Raji (cell line): Measurements from ENCODE around the gene ANKRD44.

Source experiments
- POLR2A ChIP-seq: IDR thresholded peaks from 2 replicates; pipeline ENCODE4 v1.6.1; 2011; ENCODE audit warnings: low read depth, low read length, control low read depth; ENCODE audit not compliant: insufficient read depth

ANKRD44 gene

DNA sequence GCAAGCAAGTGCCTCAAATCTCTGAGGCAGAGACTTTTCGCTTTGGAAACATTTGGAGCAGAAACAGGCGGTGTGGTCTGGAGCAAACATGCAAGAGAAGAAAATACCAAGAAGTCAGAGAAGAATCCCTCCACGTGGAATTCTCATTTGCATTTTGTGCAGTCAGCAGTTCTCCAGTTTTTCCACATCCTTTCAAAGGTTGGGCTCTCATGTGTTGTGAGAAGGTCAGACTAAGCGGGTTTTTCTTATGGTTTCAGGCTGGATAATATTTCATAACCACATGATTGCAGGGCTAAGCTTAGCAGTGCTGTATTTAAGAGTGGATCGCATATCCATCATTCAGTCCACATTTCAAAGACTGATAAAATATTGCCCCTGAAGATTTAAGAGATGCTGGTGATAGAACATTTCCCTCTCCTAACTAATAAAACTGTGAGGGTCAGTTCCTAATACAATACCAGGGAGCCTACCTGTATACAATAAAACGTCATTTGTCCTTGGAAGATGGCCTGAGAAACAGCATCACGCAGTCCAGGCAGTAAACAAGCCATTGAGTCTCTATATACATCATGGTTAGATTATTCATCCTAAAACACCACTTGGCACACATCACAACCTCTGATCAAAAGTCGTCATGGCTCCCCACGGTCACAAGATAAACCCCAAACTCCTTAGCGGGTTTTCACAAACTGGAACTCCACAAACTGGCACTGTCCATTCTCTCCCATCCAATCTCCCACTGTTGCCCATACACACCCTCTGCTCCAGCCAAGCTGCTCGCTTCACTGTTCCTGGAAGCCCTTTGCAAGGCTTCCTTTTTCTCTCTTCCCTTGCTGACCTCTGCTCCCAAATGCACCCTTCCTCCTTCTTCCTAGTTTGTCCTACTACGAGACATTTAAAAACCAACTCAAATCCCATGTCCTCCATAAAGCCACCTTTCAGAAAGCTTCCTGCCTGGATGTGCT lies 31.5 kb downstream of the ANKRD44 start:
- no peak for TF ChIP-seq POLR2A

DNA sequence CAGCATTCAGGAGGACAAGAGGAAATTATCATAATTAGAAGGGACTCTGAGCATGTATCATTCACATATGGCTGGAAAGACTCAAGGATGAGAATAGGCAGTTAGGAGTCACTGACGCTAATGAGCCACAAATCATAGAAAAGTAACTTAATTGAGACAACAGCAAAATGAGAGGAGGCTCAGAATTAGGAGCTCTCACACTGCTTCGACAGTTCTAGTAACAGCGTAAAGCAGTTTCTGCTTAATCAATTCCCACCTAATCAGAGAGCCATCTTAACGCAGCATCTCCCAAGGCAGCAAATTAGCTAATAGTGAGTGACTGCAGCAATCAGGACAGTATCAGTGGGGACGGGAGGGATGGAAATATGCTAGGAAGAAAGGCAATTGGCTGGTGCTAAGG lies 32.8 kb downstream of the ANKRD44 start:
- TF ChIP-seq POLR2A = no peak

DNA sequence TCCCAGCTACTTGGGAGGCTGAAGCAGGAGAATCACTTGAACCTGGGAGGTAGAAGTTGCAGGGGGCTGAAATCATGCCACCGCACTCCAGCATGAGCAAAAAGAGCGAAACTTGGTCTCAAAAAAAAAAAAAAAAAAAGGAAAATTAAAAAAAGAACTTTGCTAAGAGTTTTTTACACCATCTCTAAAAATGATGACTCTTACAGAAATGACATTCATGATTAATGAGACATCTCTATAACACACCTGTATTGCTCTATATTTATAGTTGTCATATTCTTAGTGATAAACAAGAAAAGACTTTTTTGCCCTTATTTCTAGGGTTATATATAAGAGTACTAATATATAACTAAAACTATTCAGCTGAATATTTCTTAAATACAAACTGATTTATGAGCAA lies 34.4 kb downstream of the ANKRD44 start:
- no peak for TF ChIP-seq POLR2A

DNA sequence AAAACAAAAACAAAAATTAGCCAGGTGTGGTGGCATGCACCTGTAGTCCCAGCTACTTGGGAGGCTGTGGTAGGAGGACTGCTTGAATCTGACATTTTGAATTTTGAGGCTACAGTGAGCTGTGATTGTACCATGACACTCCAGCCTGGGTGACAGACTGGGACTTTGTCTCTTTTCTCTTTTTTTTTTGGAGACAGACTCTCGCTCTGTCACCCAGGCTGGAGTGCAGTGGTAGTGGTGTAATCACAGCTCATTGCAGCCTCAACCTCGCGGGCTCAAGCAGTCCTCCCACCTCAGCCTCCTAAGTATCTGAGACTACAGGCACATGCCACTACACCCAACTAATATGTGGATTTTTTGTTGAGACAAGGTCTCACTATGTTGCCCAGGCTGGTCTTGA lies 35.6 kb downstream of the ANKRD44 start:
- no peak for TF ChIP-seq POLR2A

DNA sequence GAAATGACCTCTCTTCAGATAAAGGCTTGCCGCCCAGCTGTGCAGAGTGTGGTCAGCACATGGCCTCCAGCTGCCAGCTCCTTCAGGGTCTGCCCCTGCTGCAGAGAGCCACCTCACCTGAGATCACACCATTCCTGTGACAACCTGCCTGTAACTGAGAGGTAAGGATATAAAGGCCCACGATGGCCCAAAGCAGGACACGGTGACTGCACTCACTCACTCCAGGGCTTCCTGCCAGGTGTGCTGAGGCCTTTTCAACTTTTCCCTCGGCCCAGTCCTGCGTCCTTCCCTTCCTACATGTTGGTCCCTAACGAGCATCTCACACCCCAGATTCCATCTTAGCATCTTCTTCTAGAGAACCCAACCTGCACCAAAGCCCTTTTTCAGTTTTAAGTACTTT lies 36.2 kb downstream of the ANKRD44 start:
- TF ChIP-seq POLR2A = no peak

DNA sequence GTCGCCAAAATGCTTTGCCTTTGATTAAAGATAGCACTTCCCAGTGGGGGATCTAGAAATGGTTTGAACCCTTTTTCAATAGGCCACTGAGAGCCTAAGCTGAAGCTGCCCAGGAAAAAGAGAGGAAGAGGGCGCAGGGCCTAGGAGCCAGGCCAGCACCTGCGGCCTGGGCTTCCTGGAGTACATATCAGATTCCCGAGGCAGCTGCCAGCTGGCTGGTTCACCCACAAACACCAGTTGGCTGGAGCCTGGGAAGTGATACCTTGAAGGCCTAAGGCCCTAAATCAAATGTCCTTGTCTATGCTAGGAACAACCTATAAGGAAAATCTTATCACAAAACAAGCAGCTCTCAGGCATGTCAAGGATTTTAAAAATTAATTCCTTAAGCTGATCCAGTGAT lies 37.1 kb downstream of the ANKRD44 start:
- TF ChIP-seq POLR2A = no peak

DNA sequence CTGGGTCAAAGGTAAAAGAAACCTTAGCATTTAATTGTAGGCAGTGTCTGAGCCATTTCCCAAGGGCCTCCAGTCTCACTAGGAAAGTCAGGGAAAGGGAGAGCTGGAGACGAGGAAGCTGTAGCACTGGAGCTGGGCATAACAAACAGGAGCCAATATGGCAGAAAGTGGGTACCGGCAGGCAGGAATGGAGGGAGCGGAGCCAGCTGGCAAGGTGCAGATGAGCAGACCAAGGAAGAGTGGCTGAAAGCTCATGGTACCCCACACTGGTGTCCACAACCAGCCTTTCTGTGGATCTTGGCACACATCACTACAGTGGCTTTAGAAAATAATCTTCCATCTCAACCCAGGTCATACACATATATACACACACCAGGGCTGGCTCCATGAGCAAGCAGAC lies 40.0 kb downstream of the ANKRD44 start:
- no peak for TF ChIP-seq POLR2A

DNA sequence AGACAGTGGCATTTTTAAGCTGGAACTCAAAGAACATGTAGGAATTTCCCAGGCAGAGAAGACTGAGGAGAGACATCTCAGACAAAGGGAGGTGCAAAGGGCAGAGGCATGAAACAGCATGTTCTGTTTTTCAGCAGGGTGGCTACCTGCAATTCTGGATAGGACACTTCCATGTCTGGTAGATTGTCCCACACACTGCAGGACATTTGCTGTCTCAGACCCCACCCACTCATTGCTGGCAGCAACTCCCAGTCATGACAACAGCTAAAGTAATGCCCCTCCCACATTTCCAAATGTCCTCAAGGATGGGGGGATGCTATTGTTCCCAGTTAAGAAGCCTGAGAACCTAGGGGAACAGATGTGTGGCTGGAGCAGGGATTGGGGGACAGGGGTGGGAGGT lies 40.8 kb downstream of the ANKRD44 start:
- no peak for TF ChIP-seq POLR2A

DNA sequence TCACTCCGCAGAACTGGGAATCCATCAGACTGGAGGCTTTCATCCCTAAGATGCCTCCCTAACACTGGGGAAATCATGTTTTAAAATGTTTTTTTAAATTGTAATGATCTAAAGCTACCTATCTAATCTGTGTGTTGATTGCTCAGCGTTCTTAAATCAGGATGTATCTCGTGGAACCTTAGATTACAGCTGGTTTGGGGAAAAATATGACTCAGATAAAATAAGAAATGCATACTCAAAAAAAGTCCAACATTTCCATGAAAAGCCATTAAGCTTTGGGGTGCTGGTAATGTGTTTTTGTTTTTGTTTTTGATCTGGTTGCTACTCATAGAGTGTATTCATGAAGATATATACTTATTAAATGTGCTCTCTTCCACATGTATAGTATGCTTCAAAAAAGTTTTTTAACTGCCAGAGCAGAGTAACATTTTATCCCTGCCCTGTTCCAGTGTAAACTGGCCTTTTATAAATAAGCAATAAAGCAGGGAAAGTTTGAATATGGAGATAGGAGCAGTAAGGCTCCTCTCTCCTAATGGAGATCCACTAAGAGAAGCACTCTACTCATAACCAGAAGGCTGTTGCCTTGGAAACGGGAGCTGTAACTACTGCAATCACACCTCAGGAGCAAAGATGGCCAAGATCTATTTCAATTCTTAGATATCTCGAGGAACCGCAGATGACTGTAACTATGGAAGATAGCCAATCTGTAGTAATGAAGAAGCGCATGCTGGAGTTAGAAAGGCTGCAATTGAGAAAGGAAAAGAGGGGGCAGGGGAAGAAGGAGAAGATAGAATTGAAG lies 41.6 kb downstream of the ANKRD44 start:
- no peak for TF ChIP-seq POLR2A

DNA sequence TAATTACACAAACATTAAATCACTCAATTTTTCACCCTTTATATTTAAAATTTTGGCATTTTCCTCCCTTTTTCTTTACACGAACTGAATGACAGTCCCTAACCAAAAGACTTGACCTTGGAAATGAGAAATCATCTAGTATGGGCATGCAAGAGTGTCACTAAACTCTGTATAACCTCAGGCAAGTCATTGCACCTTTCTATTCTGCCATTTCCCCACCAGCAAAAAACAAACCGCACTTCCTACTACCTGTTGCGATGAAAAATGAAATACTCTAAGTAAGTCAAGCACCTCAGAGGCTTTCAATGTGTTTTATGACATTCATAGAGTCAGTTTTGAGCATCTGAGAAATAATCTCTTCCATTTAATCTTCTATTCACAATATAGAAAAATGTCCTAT lies 44.1 kb downstream of the ANKRD44 start:
- no peak for TF ChIP-seq POLR2A

DNA sequence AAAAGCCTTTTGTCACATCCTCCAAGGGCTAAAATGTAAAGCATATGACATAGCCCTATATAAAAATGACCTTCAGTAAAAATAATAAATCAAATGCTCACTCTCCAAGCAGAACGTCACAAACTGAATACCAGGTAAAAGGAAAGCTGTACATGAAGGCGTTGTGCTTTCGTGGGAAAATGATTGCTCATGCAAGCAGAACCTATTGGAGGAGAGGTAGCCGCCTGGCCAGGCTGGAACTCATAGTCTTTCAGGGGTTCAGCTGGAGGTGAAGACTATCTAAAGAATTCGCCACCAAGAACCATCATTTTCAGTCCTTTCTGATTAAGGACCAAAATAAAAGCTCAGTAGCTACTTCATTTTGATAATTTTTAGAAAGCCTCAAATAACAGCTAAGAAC lies 44.7 kb downstream of the ANKRD44 start:
- no peak for TF ChIP-seq POLR2A

DNA sequence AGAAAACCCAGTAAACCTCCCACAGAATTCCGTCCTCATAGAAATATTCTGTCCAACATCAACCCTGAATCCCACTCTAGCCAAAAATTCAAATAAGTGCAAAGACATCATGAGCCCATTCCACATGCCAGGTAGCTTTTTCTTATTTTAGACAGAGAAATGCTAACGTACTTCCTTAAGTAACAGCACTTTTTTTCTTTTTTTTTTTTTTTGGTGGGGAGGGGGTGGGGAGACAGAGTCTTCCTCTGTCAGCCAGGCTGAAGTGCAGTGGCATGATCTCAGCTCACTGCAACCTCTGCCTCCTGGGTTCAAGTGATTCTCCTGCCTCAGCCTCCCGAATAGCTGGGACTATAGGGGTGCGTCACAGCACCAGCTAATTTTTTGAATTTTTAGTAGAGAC lies 45.5 kb downstream of the ANKRD44 start:
- no peak for TF ChIP-seq POLR2A

DNA sequence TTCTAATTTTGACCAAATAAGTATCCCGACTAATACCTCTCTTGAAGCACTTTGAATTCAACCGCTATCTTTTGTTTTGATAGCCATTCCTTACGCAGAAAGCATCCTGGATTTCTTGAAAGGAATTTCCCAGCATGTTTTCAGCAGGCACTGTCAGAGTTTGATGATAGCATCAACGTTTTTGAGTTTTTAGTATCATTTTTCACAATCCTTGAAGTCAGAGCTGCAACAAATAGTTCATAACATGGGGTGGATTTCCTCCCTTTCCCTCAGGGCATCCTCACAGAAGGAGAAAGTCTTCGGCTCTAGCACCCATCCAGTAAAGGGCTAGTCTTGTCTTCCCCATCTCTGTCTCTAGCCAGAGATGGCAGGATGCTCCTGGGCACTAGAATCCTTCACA lies 46.2 kb downstream of the ANKRD44 start:
- no peak for TF ChIP-seq POLR2A

DNA sequence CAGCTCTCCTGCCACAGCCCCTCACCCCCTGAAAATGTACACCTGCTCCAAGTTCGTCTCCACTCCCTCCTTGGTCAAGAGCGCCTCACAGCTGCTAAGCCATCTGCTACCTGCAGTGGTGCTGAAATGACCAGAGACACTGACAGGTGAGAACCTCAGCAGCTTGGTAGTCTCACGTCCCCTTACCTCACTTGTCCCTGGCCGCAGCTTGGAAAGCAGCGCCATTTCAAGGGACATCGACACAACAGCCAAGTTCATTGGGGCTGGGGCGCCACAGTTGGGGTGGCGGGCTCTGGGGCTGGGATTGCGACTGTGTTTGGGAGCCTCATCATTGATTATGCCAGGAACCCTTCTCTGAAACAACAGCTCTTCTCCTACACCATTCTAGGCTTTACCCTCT lies 47.5 kb downstream of the ANKRD44 start:
- TF ChIP-seq POLR2A = no peak

DNA sequence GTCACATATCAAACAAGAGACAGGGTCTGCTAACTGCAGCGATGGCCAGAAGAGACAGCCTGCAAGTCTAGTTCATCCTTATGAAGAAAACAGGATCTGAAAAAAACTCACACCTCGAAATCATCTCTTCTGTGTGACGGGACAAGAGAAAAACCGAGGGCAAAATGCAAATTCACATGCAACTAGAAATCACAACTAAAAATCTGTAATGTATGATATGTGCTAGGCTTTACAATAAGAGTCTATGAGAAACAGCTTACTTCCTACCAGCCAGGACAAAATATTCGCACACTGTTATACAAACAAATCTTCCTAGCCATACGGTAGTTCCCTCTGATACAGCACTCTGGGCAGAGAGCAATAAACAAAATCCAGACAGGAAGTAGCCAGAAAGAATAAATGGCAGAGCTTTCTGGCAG lies 48.8 kb downstream of the ANKRD44 start:
- no peak for TF ChIP-seq POLR2A

DNA sequence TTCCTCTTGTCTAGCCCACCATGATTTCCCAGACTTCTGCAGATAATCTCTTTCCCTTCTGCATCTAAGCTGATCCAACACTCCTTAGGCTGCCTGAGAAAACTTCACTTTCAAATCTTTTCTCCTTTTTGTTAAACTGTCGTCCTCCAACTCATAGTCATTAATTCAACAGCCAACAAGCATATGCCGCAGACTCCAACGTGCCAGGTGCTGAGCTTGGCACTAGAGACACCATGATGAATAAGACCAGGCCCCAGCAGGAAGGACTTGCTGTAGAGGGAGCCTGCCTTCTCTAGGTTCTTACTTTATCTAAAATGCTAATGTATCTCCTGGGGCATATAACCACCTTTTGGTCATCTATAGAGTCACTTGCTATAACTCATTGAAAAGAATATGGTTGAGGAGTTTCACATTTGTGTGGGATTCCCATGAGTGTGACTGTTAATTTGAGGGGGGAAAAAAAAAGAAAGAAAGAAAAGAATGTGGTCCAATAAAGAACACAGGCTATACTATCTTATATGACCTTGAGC lies 51.0 kb downstream of the ANKRD44 start:
- no peak for TF ChIP-seq POLR2A
